ENCODE measurements around the gene WNT4. TPM values are rescaled to one million over a fixed set of nuclear protein-coding genes. Genes with fewer than 3 reads are reported as not detected.

WNT4 gene
- polyA plus RNA-seq, 2 of the 4 experiments (the other 2 are of a cell fraction), result 0.23 to 0.62 TPM

- Histone ChIP-seq H3K4me1 (peaks cover 12% of the 10 kb centered on the region), H3K4me3 (no peak overlapping the region), H3K9me3 (no peaks in the 10 kb centered on the region), H3K4me2 (no peak overlapping the region), H3K27ac (no peak overlapping the region)
- ATAC-seq, result no peak
- DNase-seq (ENCODE audit: low read depth in 1 of 2, low spot score in 1 of 2), result no peak
- no peak for FAIRE-seq
- TF ChIP-seq FOXS1 (CRISPR knock-in tag; IDR thresholded peaks at IDR 0.05), result no peak
- ChIA-PET CTCF (interaction anchor here (0.6 to 3.3 kb wide), 2 partner anchors 106 to 288 kb away, joined by 4 to 15 read pairs; no protein-coding TSS in a partner anchor), POLR2A (no interaction called here)
- 92% methylated on average over 3 of the region's 3 CpGs for WGBS (ENCODE audit: missing lambda C conversion rate)
Measured at GRCh38 chr1:22127731-22128130, 15.2 kb downstream of the WNT4 start.

- ChIA-PET CTCF (interaction anchor here (3.3 kb wide), 1 partner anchor 289 kb away, joined by 15 read pairs; no protein-coding TSS in a partner anchor), POLR2A (no interaction called here)
- H3K4me1 ChIP-seq, result peaks cover 7% of the 10 kb centered on the region
- no peak for FAIRE-seq
- no peak for DNase-seq (ENCODE audit: low read depth in 1 of 2, low spot score in 1 of 2)
- ATAC-seq, result no peak
- H3K4me2 ChIP-seq, result no peak overlapping the region
- H3K27ac ChIP-seq, result no peak overlapping the region
- TF ChIP-seq FOSL2 (IDR thresholded peaks at IDR 0.05) (no peak), FOSL2 (CRISPR knock-in tag; IDR thresholded peaks at IDR 0.05) (no peak), POLR2A (IDR thresholded peaks at IDR 0.05; ENCODE audit: low read length) (no peak), HES2 (IDR thresholded peaks at IDR 0.05) (no peak), ZSCAN20 (CRISPR knock-in tag; IDR thresholded peaks at IDR 0.05) (no peak), MAX (IDR thresholded peaks at IDR 0.05) (no peak), ELK1 (IDR thresholded peaks at IDR 0.05; ENCODE audit: low read depth, low read length) (no peak), EP300 (IDR thresholded peaks at IDR 0.05) (no peak), CEBPB (IDR thresholded peaks at IDR 0.05) (no peak), CBX8 (IDR thresholded peaks at IDR 0.05) (no peak), RARB (CRISPR knock-in tag; IDR thresholded peaks at IDR 0.05) (no peak), RNF2 (IDR thresholded peaks at IDR 0.05; ENCODE audit: borderline replicate concordance, low read depth) (no peak), HMGXB4 (CRISPR knock-in tag; IDR thresholded peaks at IDR 0.05; ENCODE audit: borderline replicate concordance) (no peak), NPAS2 (CRISPR knock-in tag; IDR thresholded peaks at IDR 0.05; ENCODE audit: borderline replicate concordance) (no peak), BHLHE40 (IDR thresholded peaks at IDR 0.05; ENCODE audit: low read depth, low read length) (no peak), JUNB (IDR thresholded peaks at IDR 0.05) (no peak), MYC (IDR thresholded peaks at IDR 0.05; ENCODE audit: borderline replicate concordance, low read length) (no peak), PBX3 (IDR thresholded peaks at IDR 0.05) (no peak), BCL3 (IDR thresholded peaks at IDR 0.05) (no peak)
- H3K4me3 ChIP-seq, result no peak overlapping the region
- WGBS (ENCODE audit: missing lambda C conversion rate), result 77% methylated on average over 5 of the region's 6 CpGs
- no peaks in the 10 kb centered on the region for H3K9me3 ChIP-seq
Measured at GRCh38 chr1:22127248-22127647, 15.6 kb downstream of the WNT4 start.

Measured in A549 (cell line).